Measurements from ENCODE around the gene TANC1.

TANC1 gene

DNA sequence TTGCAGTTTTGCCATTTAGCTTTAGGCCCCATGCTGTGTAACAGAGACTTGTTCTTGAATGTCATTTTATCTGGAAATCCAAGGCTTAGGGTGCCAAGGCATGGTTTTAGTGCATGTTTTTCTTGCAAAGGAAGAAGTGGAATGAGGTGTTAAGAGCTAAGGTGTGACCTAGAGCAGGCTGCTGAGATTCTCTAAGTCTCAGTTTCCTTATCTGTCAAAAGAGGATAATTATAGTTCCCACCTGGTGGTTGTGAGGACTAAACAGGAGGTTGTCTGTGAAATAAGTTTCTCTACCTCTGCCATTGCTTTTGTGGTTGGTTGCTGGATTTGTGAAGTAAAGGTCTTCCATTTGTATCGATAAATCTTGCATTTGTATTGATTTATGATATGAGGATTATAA, 82.0 kb downstream of the TANC1 start:
- H3K27me3 ChIP-seq = no peaks in the 10 kb centered on the region
- TF ChIP-seq, protein P1, sequence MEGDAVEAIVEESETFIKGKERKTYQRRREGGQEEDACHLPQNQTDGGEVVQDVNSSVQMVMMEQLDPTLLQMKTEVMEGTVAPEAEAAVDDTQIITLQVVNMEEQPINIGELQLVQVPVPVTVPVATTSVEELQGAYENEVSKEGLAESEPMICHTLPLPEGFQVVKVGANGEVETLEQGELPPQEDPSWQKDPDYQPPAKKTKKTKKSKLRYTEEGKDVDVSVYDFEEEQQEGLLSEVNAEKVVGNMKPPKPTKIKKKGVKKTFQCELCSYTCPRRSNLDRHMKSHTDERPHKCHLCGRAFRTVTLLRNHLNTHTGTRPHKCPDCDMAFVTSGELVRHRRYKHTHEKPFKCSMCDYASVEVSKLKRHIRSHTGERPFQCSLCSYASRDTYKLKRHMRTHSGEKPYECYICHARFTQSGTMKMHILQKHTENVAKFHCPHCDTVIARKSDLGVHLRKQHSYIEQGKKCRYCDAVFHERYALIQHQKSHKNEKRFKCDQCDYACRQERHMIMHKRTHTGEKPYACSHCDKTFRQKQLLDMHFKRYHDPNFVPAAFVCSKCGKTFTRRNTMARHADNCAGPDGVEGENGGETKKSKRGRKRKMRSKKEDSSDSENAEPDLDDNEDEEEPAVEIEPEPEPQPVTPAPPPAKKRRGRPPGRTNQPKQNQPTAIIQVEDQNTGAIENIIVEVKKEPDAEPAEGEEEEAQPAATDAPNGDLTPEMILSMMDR (IDR thresholded peaks at IDR 0.05) = no peak
- no peaks in the 10 kb centered on the region for H3K36me3 ChIP-seq
- H3K27ac ChIP-seq = no peak overlapping the region
- no peaks in the 10 kb centered on the region for H3K4me1 ChIP-seq (ENCODE audit: control insufficient read depth in 1 of 2, insufficient read depth in 1 of 2, low read depth in 1 of 2, low read length in 1 of 2)
- no peaks in the 10 kb centered on the region for H3K9me3 ChIP-seq
- H3K4me3 ChIP-seq (ENCODE audit: low read depth in 1 of 2, low read length in 1 of 2) = no peak overlapping the region

DNA sequence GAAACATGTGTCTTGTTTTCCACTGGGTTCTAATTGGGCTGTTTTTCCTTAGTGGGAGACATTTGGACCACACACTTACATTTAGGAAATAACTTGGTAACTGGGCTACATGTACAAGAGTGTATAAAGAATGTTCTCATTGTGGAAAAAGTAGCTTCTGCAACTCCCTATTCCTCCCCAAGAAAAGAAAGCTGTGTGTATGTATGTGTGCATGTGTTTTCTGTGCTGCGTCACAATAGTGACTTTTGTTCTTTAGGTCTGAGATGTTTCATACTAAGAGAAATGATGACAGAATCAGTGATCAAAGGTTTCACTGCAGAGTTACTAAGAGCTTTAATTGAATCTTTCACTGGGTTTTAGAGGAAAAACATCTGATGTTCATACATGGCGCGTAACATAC, 82.7 kb downstream of the TANC1 start:
- Histone ChIP-seq H3K4me3 (ENCODE audit: low read depth in 1 of 2, low read length in 1 of 2) (no peak overlapping the region), H3K9me3 (no peaks in the 10 kb centered on the region), H3K36me3 (no peaks in the 10 kb centered on the region), H3K27ac (no peak overlapping the region), H3K4me1 (ENCODE audit: control insufficient read depth in 1 of 2, insufficient read depth in 1 of 2, low read depth in 1 of 2, low read length in 1 of 2) (no peaks in the 10 kb centered on the region), H3K27me3 (no peaks in the 10 kb centered on the region)
- TF ChIP-seq, protein P1 (IDR thresholded peaks at IDR 0.05) = no peak

DNA sequence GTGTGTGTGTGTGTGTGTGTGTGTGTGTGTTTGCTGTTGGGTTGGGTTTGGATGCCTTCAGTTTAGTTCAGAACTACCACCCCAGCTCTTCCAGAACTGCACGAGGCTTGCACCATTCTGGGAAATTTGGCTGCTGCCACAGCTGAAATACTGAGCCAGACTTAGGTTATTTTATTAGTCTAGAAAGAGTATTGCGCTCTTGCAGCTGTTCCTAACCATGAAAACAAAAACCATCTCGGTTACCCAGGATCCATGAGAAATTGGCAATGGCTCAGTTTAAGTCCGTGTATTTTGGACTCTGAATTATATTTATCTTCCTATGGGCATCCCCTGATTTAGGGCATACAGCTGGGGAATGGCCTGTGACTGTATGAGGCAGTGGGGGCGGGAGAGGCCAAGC, 83.2 kb downstream of the TANC1 start:
- no peak overlapping the region for H3K4me3 ChIP-seq (ENCODE audit: low read depth in 1 of 2, low read length in 1 of 2)
- H3K9me3 ChIP-seq = no peaks in the 10 kb centered on the region
- TF ChIP-seq, protein P1 (IDR thresholded peaks at IDR 0.05) = no peak
- H3K27me3 ChIP-seq = no peaks in the 10 kb centered on the region
- no peaks in the 10 kb centered on the region for H3K4me1 ChIP-seq (ENCODE audit: control insufficient read depth in 1 of 2, insufficient read depth in 1 of 2, low read depth in 1 of 2, low read length in 1 of 2)
- no peaks in the 10 kb centered on the region for H3K36me3 ChIP-seq
- no peak overlapping the region for H3K27ac ChIP-seq

DNA sequence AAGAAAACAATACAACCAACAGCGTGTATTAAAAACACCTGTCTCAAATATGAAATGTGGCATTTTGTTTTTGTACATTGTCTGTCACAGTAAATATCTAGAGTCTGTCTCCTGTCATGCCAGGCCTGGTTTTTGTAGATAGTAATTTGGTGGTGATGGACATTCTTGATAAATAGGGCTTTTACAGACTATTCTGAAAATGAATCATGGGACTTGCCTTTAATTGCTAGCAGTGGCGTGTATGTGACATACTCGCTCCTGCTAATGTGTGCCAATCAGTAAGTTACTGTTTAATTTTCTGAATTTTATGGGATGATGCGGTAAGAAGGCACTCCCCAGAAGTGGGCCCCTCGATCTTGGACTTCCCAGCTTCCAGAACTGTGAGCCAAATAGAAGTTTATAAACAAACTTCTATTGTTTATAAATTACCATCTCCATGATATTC, 83.7 kb downstream of the TANC1 start:
- Histone ChIP-seq H3K27me3 (no peaks in the 10 kb centered on the region), H3K27ac (no peak overlapping the region), H3K4me3 (ENCODE audit: low read depth in 1 of 2, low read length in 1 of 2) (no peak overlapping the region), H3K4me1 (ENCODE audit: control insufficient read depth in 1 of 2, insufficient read depth in 1 of 2, low read depth in 1 of 2, low read length in 1 of 2) (no peaks in the 10 kb centered on the region), H3K36me3 (no peaks in the 10 kb centered on the region), H3K9me3 (no peaks in the 10 kb centered on the region)
- TF ChIP-seq, protein P1 (IDR thresholded peaks at IDR 0.05) = no peak

DNA sequence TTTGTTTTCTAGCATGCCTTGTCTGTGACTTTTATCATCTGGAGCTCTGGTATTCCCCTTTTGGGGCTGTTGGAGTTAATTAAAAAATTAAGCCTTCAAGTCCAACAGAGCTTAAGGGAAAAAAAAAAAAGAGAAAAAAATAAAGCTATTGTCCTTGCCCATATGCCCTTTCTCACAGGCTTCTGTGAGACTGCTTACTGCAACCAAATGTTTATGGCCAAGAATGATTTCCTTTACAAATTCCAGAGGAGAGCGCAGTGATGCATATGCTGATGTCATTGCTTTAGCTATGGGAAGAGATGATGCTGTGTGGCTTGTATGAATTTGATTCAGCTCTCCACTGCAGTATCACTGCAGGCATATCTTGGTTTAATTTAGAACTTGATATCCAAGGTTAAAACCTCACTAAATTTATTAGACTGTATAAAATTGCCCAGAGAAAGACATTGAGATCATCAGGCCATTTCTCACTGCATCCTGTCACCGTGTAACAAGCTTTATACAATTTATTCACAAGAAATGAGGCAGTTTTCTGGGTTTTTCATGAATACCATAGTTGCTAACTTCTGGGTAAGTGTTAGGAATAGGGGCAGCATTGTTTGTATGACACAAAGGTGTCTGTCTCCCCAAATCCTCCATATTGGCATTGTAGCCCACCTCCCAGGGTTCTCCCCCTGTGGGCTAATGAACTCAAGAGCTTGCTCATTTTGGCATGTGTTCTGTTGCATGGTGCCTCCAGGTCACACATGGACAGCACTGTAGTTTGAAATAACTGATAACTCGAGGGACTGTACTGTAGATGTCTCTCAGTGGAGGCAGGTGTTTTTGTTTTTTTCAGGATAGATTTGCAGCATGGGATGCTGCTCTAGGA, 85.0 kb downstream of the TANC1 start:
- Histone ChIP-seq H3K9me3 (no peaks in the 10 kb centered on the region), H3K36me3 (no peaks in the 10 kb centered on the region), H3K27me3 (no peaks in the 10 kb centered on the region), H3K27ac (no peak overlapping the region), H3K4me1 (ENCODE audit: control insufficient read depth in 1 of 2, insufficient read depth in 1 of 2, low read depth in 1 of 2, low read length in 1 of 2) (no peaks in the 10 kb centered on the region), H3K4me3 (ENCODE audit: low read depth in 1 of 2, low read length in 1 of 2) (no peak overlapping the region)
- TF ChIP-seq, protein P1 (IDR thresholded peaks at IDR 0.05) = no peak
